ENCODE results near the gene PPFIA3.
"Not testable (repeated sequence)": the region's sequence is repeated elsewhere in the genome, so short reads cannot be mapped to it uniquely, and the experiment has no call there.

Gene PPFIA3

DNA sequence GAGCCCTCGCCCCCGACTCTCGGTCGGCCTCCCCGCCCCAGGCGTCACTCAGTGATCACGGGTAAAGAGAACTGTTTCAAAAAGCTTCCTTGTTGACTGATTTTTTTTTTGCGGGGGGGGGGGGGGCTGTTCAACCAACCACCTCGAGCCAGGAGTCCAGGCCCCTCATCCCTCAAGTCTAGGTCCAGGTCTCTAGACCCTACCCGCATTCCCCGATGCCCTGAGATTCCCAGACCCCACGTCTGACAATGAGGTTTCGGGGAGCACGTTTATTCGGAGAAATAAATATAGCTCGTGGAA lies 31.6 kb downstream of the PPFIA3 start:
- DNase-seq: no peak

GRCh38 chr19:49151267-49152118 lies 32.1 kb downstream of the PPFIA3 start:
- DNase-seq: no peak

DNA sequence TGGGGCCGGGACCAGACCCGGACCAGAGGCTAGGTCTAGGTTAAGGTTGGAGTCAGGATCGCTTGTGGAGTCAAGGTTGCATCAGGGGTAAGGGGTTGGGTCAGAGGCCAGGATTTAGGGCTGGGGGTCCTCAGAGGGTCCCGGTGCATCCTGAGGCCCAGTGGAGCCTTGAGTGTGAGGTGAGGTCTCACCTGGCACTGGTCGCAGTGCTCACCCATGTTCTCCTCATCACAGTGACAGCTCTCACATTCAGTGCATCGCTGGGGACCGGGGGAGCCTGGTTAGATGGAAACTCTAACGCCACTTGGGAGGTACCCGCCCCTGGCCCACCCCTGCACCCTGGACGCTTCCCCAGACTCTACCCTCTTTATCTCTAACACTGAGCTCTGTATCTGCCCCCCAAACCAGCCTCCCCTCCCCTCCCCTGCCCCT lies 32.8 kb downstream of the PPFIA3 start:
- DNase-seq: no peak

GRCh38 chr19:49153167-49153809 lies 33.9 kb downstream of the PPFIA3 start:
- DNase-seq: no peak

GRCh38 chr19:49154279-49154678 lies 34.9 kb downstream of the PPFIA3 start:
- DNase-seq: no peak

GRCh38 chr19:49155005-49155819 lies 35.9 kb downstream of the PPFIA3 start, which contains the start of gene HRC:
Gene HRC (minus strand): TSS chr19:49155396. CDS start chr19:49155237, 159 bp downstream.
- DNase-seq: no peak

- DNase-seq: no peak
These were observed 36.5 kb downstream of the PPFIA3 start for GRCh38 chr19:49155820-49156346.

- DNase-seq: peak; percentile 52
These were observed 38.3 kb downstream of the PPFIA3 start, which contains the start of gene TRPM4 for GRCh38 chr19:49157445-49158224. Gene TRPM4 (plus strand): TSS chr19:49157792. CDS start chr19:49157867, 75 bp downstream.

- DNase-seq: no peak
These were observed 41.3 kb downstream of the PPFIA3 start for GRCh38 chr19:49160450-49161189.

DNA sequence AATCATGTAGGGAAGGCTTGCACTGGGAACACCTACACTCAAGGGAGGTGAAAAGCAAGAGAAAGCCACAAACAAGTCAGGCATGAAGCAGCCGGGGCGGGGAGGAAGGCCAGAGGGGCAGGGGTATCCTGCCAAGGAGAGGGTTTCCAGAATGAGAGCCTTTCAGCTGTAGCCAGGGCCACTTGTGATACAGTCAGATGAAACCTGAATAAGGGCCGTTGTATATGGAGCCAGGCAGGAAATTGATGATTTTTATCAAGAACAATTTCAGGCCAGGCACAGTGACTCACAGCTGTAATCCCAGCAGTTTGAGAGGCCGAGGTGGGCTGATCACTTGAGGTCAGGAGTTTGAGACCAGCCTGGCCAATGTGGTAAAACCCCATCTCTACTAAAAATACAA lies 42.6 kb downstream of the PPFIA3 start:
- no peak for DNase-seq

GRCh38 chr19:49165111-49165750 lies 45.9 kb downstream of the PPFIA3 start:
- DNase-seq: no peak

- no peak for DNase-seq
These were observed 46.5 kb downstream of the PPFIA3 start for GRCh38 chr19:49165865-49166301.

DNA sequence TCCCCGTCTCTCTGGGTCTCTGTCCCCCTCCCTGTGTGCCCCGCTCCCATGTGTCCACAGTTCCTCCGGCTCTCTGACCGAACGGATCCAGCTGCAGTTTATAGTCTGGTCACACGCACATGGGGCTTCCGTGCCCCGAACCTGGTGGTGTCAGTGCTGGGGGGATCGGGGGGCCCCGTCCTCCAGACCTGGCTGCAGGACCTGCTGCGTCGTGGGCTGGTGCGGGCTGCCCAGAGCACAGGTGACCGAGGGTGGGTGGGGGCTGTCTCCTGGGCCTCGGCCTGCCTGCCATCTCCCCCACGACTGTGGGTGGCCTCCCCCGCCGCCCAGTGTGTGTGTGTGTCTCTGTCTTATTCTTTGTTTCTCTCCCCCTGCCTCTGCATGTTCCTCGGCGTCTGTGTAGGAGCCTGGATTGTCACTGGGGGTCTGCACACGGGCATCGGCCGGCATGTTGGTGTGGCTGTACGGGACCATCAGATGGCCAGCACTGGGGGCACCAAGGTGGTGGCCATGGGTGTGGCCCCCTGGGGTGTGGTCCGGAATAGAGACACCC lies 48.6 kb downstream of the PPFIA3 start:
- DNase-seq: no peak

DNA sequence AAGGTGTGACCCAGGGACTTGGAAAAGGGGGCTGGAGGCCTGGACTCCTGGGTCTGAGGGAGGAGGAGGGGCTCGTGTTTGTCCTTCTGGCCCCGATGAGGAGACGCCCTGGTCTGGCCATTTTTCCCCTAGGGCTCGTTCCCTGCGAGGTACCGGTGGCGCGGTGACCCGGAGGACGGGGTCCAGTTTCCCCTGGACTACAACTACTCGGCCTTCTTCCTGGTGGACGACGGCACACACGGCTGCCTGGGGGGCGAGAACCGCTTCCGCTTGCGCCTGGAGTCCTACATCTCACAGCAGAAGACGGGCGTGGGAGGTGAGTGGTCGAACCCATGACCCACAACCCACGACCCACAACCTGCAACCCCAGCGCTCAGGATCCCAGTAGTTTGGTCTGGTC lies 49.1 kb downstream of the PPFIA3 start:
- DNase-seq: no peak

GRCh38 chr19:49173198-49173597 lies 53.9 kb downstream of the PPFIA3 start:
- no peak for DNase-seq

- no peak for DNase-seq
These were observed 61.3 kb downstream of the PPFIA3 start for GRCh38 chr19:49180659-49181058.

GRCh38 chr19:49182010-49182847 lies 62.9 kb downstream of the PPFIA3 start:
- not testable (repeated sequence) for DNase-seq

- DNase-seq: no peak
These were observed 63.6 kb downstream of the PPFIA3 start for GRCh38 chr19:49182848-49183375.

DNA sequence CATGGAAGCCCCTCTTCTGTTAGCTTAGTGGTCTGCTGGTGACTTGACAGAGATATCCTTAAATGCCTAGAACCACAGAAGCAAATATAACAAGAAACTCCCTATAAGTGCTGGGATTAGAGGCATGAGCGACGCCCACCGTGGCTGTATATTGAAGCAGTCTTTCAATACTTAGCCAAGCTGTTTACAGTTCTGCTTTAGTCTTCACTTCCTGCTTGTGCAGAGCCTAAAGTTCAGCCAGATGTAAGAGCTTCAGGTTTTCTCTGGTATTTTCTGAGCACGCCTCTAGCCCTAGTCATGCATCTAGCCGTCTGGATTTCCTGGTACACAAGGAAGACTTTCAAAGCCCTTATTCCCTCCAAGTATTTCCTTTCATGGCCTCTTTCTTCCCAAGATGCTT lies 66.8 kb downstream of the PPFIA3 start:
- no peak for DNase-seq
